Transverse colon (tissue), 4 donors: ENCODE data around the gene SLC35B2.
A peak's percentile ranks its signal among the peaks of the same experiment; 100 is the strongest.

Source experiments
- EP300 ChIP-seq: sonication (generic); formaldehyde crosslinking; IDR thresholded peaks from one replicate; pipeline ENCODE4 v1.6.1; 2017; ENCODE audit warnings: antibody characterized with exemption, low read depth
- POLR2A ChIP-seq: fragments of 450-650 bp; IDR thresholded peaks from one replicate; pipeline ENCODE4 v1.6.1; 2016; ENCODE audit warnings: antibody characterized with exemption, mild to moderate bottlenecking, moderate library complexity
- POLR2AphosphoS5 ChIP-seq, 3 donors: sonication (generic); formaldehyde crosslinking; IDR thresholded peaks; one replicate each; pipeline ENCODE4 v1.6.1; 2016; ENCODE audit warnings: antibody characterized with exemption in 3 of 3
- TF ChIP-seq, protein P1 (sequence below), 5 experiments: fragments of 200-600 bp in 3 of 5; fragments of 450-650 bp in 2 of 5; sonication (generic) in 3 of 5; IDR thresholded peaks; 1 replicate in 2 of 5; 2 replicates in 3 of 5; pipeline ENCODE4 v1.5.1; 2016 to 2017; ENCODE audit warnings: antibody characterized with exemption in 5 of 5, inconsistent platforms in 3 of 5, mild to moderate bottlenecking in 2 of 5, moderate library complexity in 1 of 5

- TF ChIP-seq, protein P1, sequence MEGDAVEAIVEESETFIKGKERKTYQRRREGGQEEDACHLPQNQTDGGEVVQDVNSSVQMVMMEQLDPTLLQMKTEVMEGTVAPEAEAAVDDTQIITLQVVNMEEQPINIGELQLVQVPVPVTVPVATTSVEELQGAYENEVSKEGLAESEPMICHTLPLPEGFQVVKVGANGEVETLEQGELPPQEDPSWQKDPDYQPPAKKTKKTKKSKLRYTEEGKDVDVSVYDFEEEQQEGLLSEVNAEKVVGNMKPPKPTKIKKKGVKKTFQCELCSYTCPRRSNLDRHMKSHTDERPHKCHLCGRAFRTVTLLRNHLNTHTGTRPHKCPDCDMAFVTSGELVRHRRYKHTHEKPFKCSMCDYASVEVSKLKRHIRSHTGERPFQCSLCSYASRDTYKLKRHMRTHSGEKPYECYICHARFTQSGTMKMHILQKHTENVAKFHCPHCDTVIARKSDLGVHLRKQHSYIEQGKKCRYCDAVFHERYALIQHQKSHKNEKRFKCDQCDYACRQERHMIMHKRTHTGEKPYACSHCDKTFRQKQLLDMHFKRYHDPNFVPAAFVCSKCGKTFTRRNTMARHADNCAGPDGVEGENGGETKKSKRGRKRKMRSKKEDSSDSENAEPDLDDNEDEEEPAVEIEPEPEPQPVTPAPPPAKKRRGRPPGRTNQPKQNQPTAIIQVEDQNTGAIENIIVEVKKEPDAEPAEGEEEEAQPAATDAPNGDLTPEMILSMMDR (IDR thresholded peaks at IDR 0.05): peak in 1 of 5 experiments; percentile 4
- no peak for TF ChIP-seq EP300
- no peak for TF ChIP-seq POLR2A
- peak in 2 of 3 donors; percentile 19 to 68 for TF ChIP-seq POLR2AphosphoS5 (IDR thresholded peaks at IDR 0.05)
Measured at GRCh38 chr6:44245912-44246662, 11.2 kb downstream of the SLC35B2 start.
